Psoas muscle (tissue), 8 donors: ENCODE results near the gene CHST15. TPM values are rescaled to one million over a fixed set of nuclear protein-coding genes. Genes with fewer than 3 reads are reported as not detected.
A peak's percentile ranks its signal among the peaks of the same experiment; 100 is the strongest.
"Not testable (repeated sequence)": the region's sequence is repeated elsewhere in the genome, so short reads cannot be mapped to it uniquely, and the experiment has no call there.

Source experiments
- ATAC-seq, 4 donors: fragments of 200-7000 bp; cut with Tn5 transposase; one replicate each; pipeline ENCODE4 v1.9.1; 2020; ENCODE audit warnings: moderate library complexity in 3 of 4, mild to moderate bottlenecking in 2 of 4
- DNase-seq, 2 donors: peaks; one replicate each; pipeline ENCODE4 v3.0.0-alpha.2; 2020
- H3K27ac ChIP-seq: fragments of 200-600 bp; one replicate; pipeline ENCODE4 v1.8.0; 2022
- H3K27me3 ChIP-seq, 3 donors: fragments of 200-600 bp in 1 of 3; one replicate each; pipeline versions ENCODE4 v1.6.1 to v1.8.0; 2013 to 2022; ENCODE audit warnings: low read length in 2 of 3, mild to moderate bottlenecking in 2 of 3, moderate library complexity in 1 of 3; ENCODE audit not compliant: insufficient read depth in 3 of 3
- H3K36me3 ChIP-seq, 2 donors: fragments of 200-600 bp in 1 of 2; one replicate each; pipeline versions ENCODE4 v1.6.1 to v1.8.0; 2013 to 2022; ENCODE audit warnings: low read depth in 1 of 2, mild to moderate bottlenecking in 1 of 2, moderate library complexity in 1 of 2; ENCODE audit not compliant: insufficient read depth in 1 of 2
- H3K4me1 ChIP-seq: fragments of 200-600 bp; one replicate; pipeline ENCODE4 v1.8.0; 2022
- H3K4me3 ChIP-seq: fragments of 200-600 bp; one replicate; pipeline ENCODE4 v1.8.0; 2022; ENCODE audit warnings: mild to moderate bottlenecking
- H3K9me3 ChIP-seq: fragments of 200-600 bp; one replicate; pipeline ENCODE4 v1.8.0; 2022
- CTCF ChIP-seq: fragments of 200-600 bp; IDR thresholded peaks from one replicate; pipeline ENCODE4 v1.8.0; 2022; ENCODE audit warnings: antibody characterized with exemption
- WGBS, 3 donors: extraction: QIAGEN DNeasy Blood & Tissue Kit; methylation state at CpG; one replicate each; pipeline versions ENCODE4 v1.1.6 to v1.1.7; 2013; 5-methylcytosine and 5-hydroxymethylcytosine counted together
- intact Hi-C, 2 donors: fragments of 100-400 bp; cut with DNase I; formaldehyde crosslinking; loops; one replicate each; pipeline versions ENCODE4 v1.11.0 to v1.14.2; 2022
- polyA plus RNA-seq, 3 donors: library from polyadenylated mRNA; stranded (reverse); fragments of 200-250 nt; gene quantifications; one replicate each; pipeline ENCODE4 v1.2.3, GENCODE V29; 2013
- total RNA-seq, 4 donors: library from RNA; stranded (reverse); fragmentation: NEBNext Ultra II Directional in 2 of 4; extraction: Animal tissue kit (Norgen Biotek cat#: 25700) in 2 of 4; gene quantifications; one replicate each; pipeline versions ENCODE4 v1.2.1 to v1.2.4, GENCODE V29; 2021 to 2023
- donor health status: healthy with polysubstance abuse.
- donor health status: DM: no; HTN: no; CAD: no; lungs with moderate emphysema.
- donor health status: Bipolar disorder and iron deficiency.
- donor health status: healthy.
- donor health status: DM: yes; HTN: yes; CAD: no.
- donor health status: DM: no; HTN: no; CAD: no.
- donor health status: DM: no; HTN: no; CAD: no.
- donor health status: DM: yes; HTN: yes; CAD: no.

CHST15 gene
- total and polyA plus RNA-seq, 7 donors, result 3.6 to 39.2 (median 10.4) TPM

GRCh38 chr10:124105045-124105444, 11.6 kb upstream of the CHST15 start:
- DNase-seq, result peak in 1 of 2 donors; percentile 35
- Histone ChIP-seq H3K27me3 (no peaks in the 10 kb centered on the region), H3K36me3 (no peaks in the 10 kb centered on the region), H3K4me3 (no peak overlapping the region), H3K4me1 (peaks cover 14% of the 10 kb centered on the region), H3K9me3 (peaks cover 3% of the 10 kb centered on the region), H3K27ac (peak overlapping the region; percentile 79)
- no peak for TF ChIP-seq CTCF
- peak in 1 of 4 donors; percentile 21 for ATAC-seq
- intact Hi-C loops, result no loop called here
- 80 to 83% (median 83%) methylated on average over 6 of the region's 6 CpGs for WGBS, 3 donors

GRCh38 chr10:124104011-124104627, 10.7 kb upstream of the CHST15 start:
- no peak overlapping the region for H3K27ac ChIP-seq
- no peak overlapping the region for H3K4me3 ChIP-seq
- WGBS, 3 donors, result 92 to 98% (median 96%) methylated on average over 9 of the region's 9 CpGs
- ATAC-seq (no peak), DNase-seq (no peak)
- peaks cover 8% of the 10 kb centered on the region for H3K9me3 ChIP-seq
- intact Hi-C loops, result no loop called here
- H3K27me3 ChIP-seq, result no peaks in the 10 kb centered on the region
- no peak for TF ChIP-seq CTCF
- H3K4me1 ChIP-seq, result peaks cover 14% of the 10 kb centered on the region
- H3K36me3 ChIP-seq, result no peaks in the 10 kb centered on the region

- Histone ChIP-seq H3K4me3 (no peak overlapping the region), H3K9me3 (peaks cover 10% of the 10 kb centered on the region), H3K36me3 (no peaks in the 10 kb centered on the region), H3K27me3 (no peaks in the 10 kb centered on the region), H3K4me1 (peaks cover 14% of the 10 kb centered on the region), H3K27ac (no peak overlapping the region)
- no peak for TF ChIP-seq CTCF
- intact Hi-C loops, result no loop called here
- WGBS, 3 donors, result 86 to 93% (median 91%) methylated on average over 2 of the region's 2 CpGs
- ATAC-seq, result no peak
- no peak for DNase-seq
These were observed 8.0 kb upstream of the CHST15 start for GRCh38 chr10:124101351-124101750.

GRCh38 chr10:124100651-124101050, 7.3 kb upstream of the CHST15 start:
- 96 to 98% (median 96%) methylated on average over 3 of the region's 3 CpGs for WGBS, 3 donors
- H3K36me3 ChIP-seq, result not testable (repeated sequence)

GRCh38 chr10:124100124-124100523, 6.7 kb upstream of the CHST15 start:
- intact Hi-C loops, result no loop called here
- H3K27me3 ChIP-seq, result no peaks in the 10 kb centered on the region
- H3K4me1 ChIP-seq, result peaks cover 6% of the 10 kb centered on the region
- ATAC-seq (no peak), DNase-seq (no peak)
- H3K36me3 ChIP-seq, result no peaks in the 10 kb centered on the region
- TF ChIP-seq CTCF, result no peak
- no peak overlapping the region for H3K27ac ChIP-seq
- no peak overlapping the region for H3K4me3 ChIP-seq
- H3K9me3 ChIP-seq, result peaks cover 12% of the 10 kb centered on the region
- 98 to 99% (median 98%) methylated on average over 5 of the region's 5 CpGs for WGBS, 3 donors

More at GRCh38 chr10:124100651-124101050, 7.3 kb upstream of the CHST15 start:
- H3K4me3 ChIP-seq, intact Hi-C loops, H3K4me1 ChIP-seq, DNase-seq, ATAC-seq, H3K27ac ChIP-seq, H3K27me3 ChIP-seq: not testable (repeated sequence)
- H3K9me3 ChIP-seq, result peaks cover 12% of the 10 kb centered on the region
